ENCODE data around the gene SVOP. TPM values are rescaled to one million over a fixed set of nuclear protein-coding genes. Genes with fewer than 3 reads are reported as not detected.
"Not testable (repeated sequence)": the region's sequence is repeated elsewhere in the genome, so short reads cannot be mapped to it uniquely, and the experiment has no call there.

The SVOP gene
- total and polyA plus RNA-seq, 7 donors, result 0.04 to 0.45 (median 0.08) TPM; not detected in 2

DNA sequence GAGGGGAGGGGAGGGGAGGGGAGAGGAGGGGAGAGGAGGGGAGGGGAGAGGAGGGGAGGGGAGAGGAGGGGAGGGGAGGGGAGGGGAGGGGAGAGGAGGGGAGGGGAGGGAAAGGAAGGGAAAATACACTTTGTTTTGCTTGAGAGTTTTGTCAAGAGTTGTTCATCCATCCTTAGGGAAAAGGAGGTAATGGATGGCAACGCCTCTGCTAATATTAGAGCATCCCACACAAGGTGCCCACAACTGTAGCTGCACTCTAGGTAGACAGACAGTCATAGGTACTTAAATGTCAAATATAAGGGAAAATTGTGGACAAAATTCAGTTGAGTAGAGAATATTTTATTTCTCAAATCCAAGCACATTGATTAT lies 161.0 kb downstream of the SVOP start:
- Histone ChIP-seq H3K27ac (no peak overlapping the region), H3K4me1 (peaks cover 22% of the 10 kb centered on the region), H3K36me3 (ENCODE audit: insufficient read depth in 1 of 2, low read depth in 1 of 2) (no peaks in the 10 kb centered on the region), H3K9me3 (no peaks in the 10 kb centered on the region), H3K4me3 (no peak overlapping the region), H3K27me3 (ENCODE audit: insufficient read depth in 3 of 3, low read length in 2 of 3) (no peaks in the 10 kb centered on the region)
- TF ChIP-seq CTCF (IDR thresholded peaks at IDR 0.05), result no peak
- DNase-seq (no peak), ATAC-seq (no peak)
- intact Hi-C loops (cut with DNase I), result loop anchor here (2.0 to 10.0 kb wide), 7 partner anchors 55 to 298 kb away; partner anchors contain the start of genes ISCU (in 2 of the 2), SART3 (in 2 of the 2), ALKBH2 (in 1 of the 2) and UNG (in 1 of the 2)
- 82 to 90% (median 83%) methylated on average over 1 of the region's 1 CpG for WGBS, 3 donors

DNA sequence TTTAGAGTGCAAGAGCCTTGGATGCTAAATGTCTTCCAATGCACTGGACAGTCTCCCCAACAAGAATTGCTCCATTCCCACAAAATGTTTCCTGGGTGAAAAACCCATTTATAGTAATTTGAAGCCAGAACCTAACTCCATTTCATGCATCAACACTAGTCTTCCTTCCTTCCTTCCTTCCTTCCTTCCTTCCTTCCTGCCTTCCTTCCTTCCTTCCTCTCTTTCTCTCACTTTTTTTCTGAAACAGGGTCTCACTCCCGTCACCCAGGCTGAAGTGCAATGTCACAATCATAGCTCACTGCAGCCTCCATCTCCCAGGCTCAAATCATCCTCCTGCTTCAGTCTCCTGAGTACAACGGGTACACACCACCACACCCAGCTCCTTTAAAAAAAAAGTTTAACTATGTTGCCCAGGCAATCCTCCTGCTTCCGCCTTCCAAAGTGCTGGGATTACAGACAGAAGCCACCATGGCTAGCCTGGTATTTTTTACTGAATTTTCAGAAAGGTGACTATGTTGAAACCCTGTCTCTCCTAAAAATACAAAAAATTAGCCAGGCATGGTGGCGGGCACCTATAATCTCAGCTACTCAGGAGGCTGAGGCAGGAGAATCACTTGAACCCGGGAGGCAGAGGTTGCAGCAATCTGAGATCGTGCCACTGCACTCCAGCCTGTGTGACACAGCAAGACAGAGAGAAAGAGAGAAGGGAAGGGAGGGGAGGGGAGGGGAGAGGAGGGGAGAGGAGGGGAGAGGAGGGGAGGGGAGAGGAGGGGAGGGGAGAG lies 161.5 kb downstream of the SVOP start:
- H3K9me3 ChIP-seq; DNase-seq; H3K36me3 ChIP-seq (ENCODE audit: insufficient read depth in 1 of 2, low read depth in 1 of 2); ATAC-seq; H3K27me3 ChIP-seq (ENCODE audit: insufficient read depth in 3 of 3, low read length in 2 of 3): not testable (repeated sequence)
- Histone ChIP-seq H3K4me3 (peak overlapping the region; percentile 71), H3K4me1 (peaks cover 28% of the 10 kb centered on the region), H3K27ac (peak overlapping the region; percentile 89)
- intact Hi-C loops (cut with DNase I), result loop anchor here (2.0 to 10.0 kb wide), 6 partner anchors 55 to 297 kb away; partner anchors contain the start of genes ISCU (in 2 of the 2), SART3 (in 2 of the 2), ALKBH2 (in 1 of the 2) and UNG (in 1 of the 2)
- WGBS, 3 donors, result 56 to 69% (median 58%) methylated on average over 5 to 6 of the region's 6 CpGs

- peak; percentile 42 to 67 for DNase-seq
- H3K27me3 ChIP-seq (ENCODE audit: insufficient read depth in 3 of 3, low read length in 2 of 3), result no peaks in the 10 kb centered on the region
- no peaks in the 10 kb centered on the region for H3K9me3 ChIP-seq
- 18 to 24% (median 20%) methylated on average over 18 of the region's 18 CpGs for whole genome bisulfite sequencing, 3 donors
- intact Hi-C loops (cut with DNase I), result loop anchor here (2.0 to 10.0 kb wide), 6 partner anchors 54 to 296 kb away; partner anchors contain the start of genes ISCU (in 2 of the 2), SART3 (in 2 of the 2), ALKBH2 (in 1 of the 2) and UNG (in 1 of the 2)
- TF ChIP-seq CTCF (IDR thresholded peaks at IDR 0.05), result no peak
- peaks cover 37% of the 10 kb centered on the region for H3K4me1 ChIP-seq
- ATAC-seq, result no peak
- H3K36me3 ChIP-seq (ENCODE audit: insufficient read depth in 1 of 2, low read depth in 1 of 2), result no peaks in the 10 kb centered on the region
- H3K4me3 ChIP-seq, result peak overlapping the region; percentile 71
- H3K27ac ChIP-seq, result peak overlapping the region; percentile 89
These were observed 162.4 kb downstream of the SVOP start for GRCh38 chr12:108858311-108859074.

Other genes with a start within 250 kb of the SVOP start
- gene SSH1, start 163.5 kb downstream of the SVOP start, total RNA-seq, result 10 to 100 TPM; 24.9 to 68.6 (median 55.9) TPM
- 10 to 100 TPM; 10.0 to 39.8 (median 10.9) TPM for gene SSH1, start 163.5 kb downstream of the SVOP start, polyA plus RNA-seq
- gene DAO, start 141.0 kb downstream of the SVOP start, total RNA-seq, result not detected
- not detected for gene DAO, start 141.0 kb downstream of the SVOP start, polyA plus RNA-seq
- 10 to 100 TPM in 3 of 4 donors, 1 to 10 TPM in 1; 9.5 to 14.6 (median 11.5) TPM for gene USP30, start 31.5 kb upstream of the SVOP start, total RNA-seq
- 10 to 100 TPM in 1 of 3 donors, 1 to 10 TPM in 2; 4.7 to 12.0 (median 6.9) TPM for gene USP30, start 31.5 kb upstream of the SVOP start, polyA plus RNA-seq
- gene ALKBH2, start 72.4 kb upstream of the SVOP start, total RNA-seq, result 10 to 100 TPM in 3 of 4 donors, 1 to 10 TPM in 1; 7.3 to 25.3 (median 17.7) TPM
- 10 to 100 TPM; 28.0 to 50.4 (median 28.5) TPM for gene ALKBH2, start 72.4 kb upstream of the SVOP start, polyA plus RNA-seq
- gene UNG, start 76.5 kb upstream of the SVOP start, total RNA-seq, result 10 to 100 TPM; 40.4 to 68.9 (median 42.1) TPM
- gene UNG, start 76.5 kb upstream of the SVOP start, polyA plus RNA-seq, result 10 to 100 TPM; 34.3 to 93.1 (median 36.7) TPM
- 100 to 1,000 TPM; 113 to 503 (median 331) TPM for gene ACACB, start 95.5 kb upstream of the SVOP start, total RNA-seq
- gene ACACB, start 95.5 kb upstream of the SVOP start, polyA plus RNA-seq, result 100 to 1,000 TPM in 2 of 3 donors, 10 to 100 TPM in 1; 27.0 to 275 (median 136) TPM

Measured in psoas muscle (tissue), 8 donors.